ENCODE data around the gene MMP26.

DNA sequence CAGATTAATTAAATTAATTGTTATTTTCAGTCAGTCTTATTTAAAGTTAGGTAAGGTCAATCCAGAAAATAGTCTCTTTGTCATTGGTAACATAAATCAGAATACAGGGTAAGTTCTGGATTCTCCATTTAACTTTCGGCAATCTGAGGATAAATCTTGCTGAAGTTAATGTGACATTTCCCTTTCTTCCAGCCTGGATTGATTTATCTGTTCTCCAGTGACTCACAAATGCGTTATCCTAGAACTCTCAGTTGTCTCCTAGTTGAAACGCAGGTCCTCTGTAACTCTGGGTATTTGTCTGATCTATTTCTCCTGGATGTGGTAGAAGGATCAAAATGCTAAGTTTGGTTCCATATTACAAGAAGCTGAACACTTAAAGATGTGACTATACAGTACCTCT lies 39.8 kb upstream of the MMP26 start:
- TF ChIP-seq CTCF (conservative IDR thresholded peaks at IDR 0.05) (no peak), EZH2 (IDR thresholded peaks at IDR 0.05; ENCODE audit: low read depth) (no peak)

Data from PC-9 (cell line).